HepG2 (cell line): ENCODE data around the gene PSD4. TPM values are rescaled to one million over a fixed set of nuclear protein-coding genes. Genes with fewer than 3 reads are reported as not detected.
A peak's percentile ranks its signal among the peaks of the same experiment; 100 is the strongest.

Source experiments
- ATAC-seq: fragments of 200-7000 bp; cut with Tn5 transposase; 3 replicates; pipeline ENCODE4 v1.9.1; 2020; ENCODE audit warnings: mild to moderate bottlenecking, moderate library complexity
- BruUV-seq: library from RNA; stranded (reverse); fragments of 400-500 nt; replicated peaks from 2 replicates; lab custom pipeline; 2021; lab: Mats Ljungman, UMichigan
- CTCF ChIA-PET: fragments of 300-600 bp; formaldehyde crosslinking; extraction: SDS; loops from one replicate; lab custom pipeline; 2021; ENCODE audit warnings: low total read pairs, inconsistent platforms, low intra/inter-chr PET ratio; lab: Yijun Ruan, JAX
- POLR2A ChIA-PET: fragments of 350-600 bp; sonication (Branson Sonifier 250); formaldehyde crosslinking; loops from one replicate; lab custom pipeline; 2020; ENCODE audit warnings: antibody characterized with exemption, inconsistent platforms; lab: Yijun Ruan, JAX
- DNase-seq: peaks from one replicate; pipeline ENCODE4 v3.0.0-alpha.2; 2015; ENCODE audit warnings: low spot score
- FAIRE-seq: peaks from 3 replicates; lab custom pipeline; 2011; peaks lifted over from hg19 to GRCh38; lab: Jason Lieb, UNC
- H2AFZ ChIP-seq: one replicate; pipeline ENCODE4 v1.6.1; 2011; ENCODE audit warnings: low read length, inconsistent platforms
- H3K27ac ChIP-seq: fragments of 300-600 bp; 3 replicates; pipeline ENCODE4 v1.8.0; 2011; ENCODE audit warnings: mixed run types, mild to moderate bottlenecking, mixed read lengths, low read length, inconsistent platforms; ENCODE audit not compliant: insufficient read depth; ENCODE audit errors: extremely low read length
- H3K27me3 ChIP-seq, 2 experiments: fragments of 200-600 bp in 1 of 2; 2 replicates in 1 of 2; 3 replicates in 1 of 2; pipeline versions ENCODE4 v1.6.0 to v1.8.0; 2011; ENCODE audit warnings: low read length in 2 of 2, mild to moderate bottlenecking in 2 of 2, moderate library complexity in 2 of 2, inconsistent platforms in 1 of 2; ENCODE audit not compliant: insufficient read depth in 2 of 2, control insufficient read depth in 1 of 2
- H3K36me3 ChIP-seq, 2 experiments: fragments of 200-600 bp in 1 of 2; replicated peaks in 1 of 2; 2 replicates in 1 of 2; 3 replicates in 1 of 2; pipeline versions ENCODE4 v1.5.1 to v1.8.0; 2011; ENCODE audit warnings: low read length in 2 of 2, inconsistent platforms in 1 of 2; ENCODE audit not compliant: insufficient read depth in 2 of 2, control insufficient read depth in 1 of 2
- H3K4me1 ChIP-seq: 2 replicates; pipeline ENCODE4 v1.5.1; 2012; ENCODE audit warnings: low read length, inconsistent platforms; ENCODE audit not compliant: insufficient read depth
- H3K4me2 ChIP-seq: 2 replicates; pipeline ENCODE4 v1.6.0; 2011; ENCODE audit warnings: low read depth, low read length, inconsistent platforms
- H3K4me3 ChIP-seq, 3 experiments: fragments of 200-600 bp in 1 of 3; sonication (generic), shearing (Covaris generic) in 1 of 3; replicated peaks in 1 of 3; 2 replicates each; pipeline ENCODE4 v1.5.1; 2011 to 2016; ENCODE audit warnings: low read length in 3 of 3, inconsistent platforms in 2 of 3, low read depth in 2 of 3, mild to moderate bottlenecking in 2 of 3, control low read depth in 1 of 3, mixed read lengths in 1 of 3; ENCODE audit not compliant: insufficient read depth in 1 of 3
- H3K79me2 ChIP-seq: one replicate; pipeline ENCODE4 v1.6.1; 2011; ENCODE audit warnings: low read length, inconsistent platforms; ENCODE audit not compliant: insufficient read depth
- H3K9ac ChIP-seq: 2 replicates; pipeline ENCODE4 v1.6.0; 2011; ENCODE audit warnings: mild to moderate bottlenecking, low read depth, low read length, inconsistent platforms; ENCODE audit not compliant: insufficient read depth
- H3K9me3 ChIP-seq: 2 replicates; pipeline ENCODE4 v1.5.1; 2012; ENCODE audit warnings: mild to moderate bottlenecking, low read length
- H4K20me1 ChIP-seq: 2 replicates; pipeline ENCODE4 v1.6.0; 2011; ENCODE audit warnings: inconsistent platforms, mild to moderate bottlenecking, low read length, moderate library complexity; ENCODE audit not compliant: insufficient read depth
- ADNP ChIP-seq: sonication (generic); formaldehyde crosslinking; IDR thresholded peaks from 2 replicates; pipeline ENCODE4 v1.4.0; 2020; ENCODE audit warnings: missing genetic modification reagents
- CENPX ChIP-seq: sonication (generic); formaldehyde crosslinking; IDR thresholded peaks from 2 replicates; pipeline ENCODE4 v1.9.0; 2021; ENCODE audit warnings: mild to moderate bottlenecking, missing genetic modification reagents, moderate library complexity
- KDM1A ChIP-seq: IDR thresholded peaks from 2 replicates; pipeline ENCODE4 v1.6.1; 2016; ENCODE audit warnings: missing compliant biosample characterization
- NR2C2 ChIP-seq: sonication (generic); formaldehyde crosslinking; IDR thresholded peaks from 2 replicates; pipeline ENCODE4 v1.4.0; 2020; ENCODE audit warnings: missing genetic modification reagents, mild to moderate bottlenecking, moderate library complexity, borderline replicate concordance
- SALL1 ChIP-seq: sonication (generic); formaldehyde crosslinking; IDR thresholded peaks from 2 replicates; pipeline ENCODE4 v1.8.0; 2022; ENCODE audit warnings: mild to moderate bottlenecking, missing genetic modification reagents
- TBP ChIP-seq: sonication (generic); formaldehyde crosslinking; IDR thresholded peaks from 2 replicates; pipeline ENCODE4 v1.5.0; 2020; ENCODE audit warnings: missing genetic modification reagents
- TOE1 ChIP-seq: sonication (generic); formaldehyde crosslinking; IDR thresholded peaks from 2 replicates; pipeline ENCODE4 v1.4.0; 2020; ENCODE audit warnings: mild to moderate bottlenecking, missing genetic modification reagents
- ZNF333 ChIP-seq: sonication (generic); formaldehyde crosslinking; IDR thresholded peaks from 2 replicates; pipeline ENCODE4 v1.4.0; 2020; ENCODE audit warnings: mild to moderate bottlenecking, missing genetic modification reagents, borderline replicate concordance
- ZNF629 ChIP-seq: sonication (generic); formaldehyde crosslinking; conservative IDR thresholded peaks from 2 replicates; pipeline ENCODE4 v1.5.0; 2020; ENCODE audit warnings: missing genetic modification reagents
- ZNF891 ChIP-seq: sonication (generic); formaldehyde crosslinking; IDR thresholded peaks from 2 replicates; pipeline ENCODE4 v1.5.0; 2020; ENCODE audit warnings: mild to moderate bottlenecking, missing genetic modification reagents
- WGBS: methylation state at CpG from one replicate; pipeline ENCODE4 v1.1.6; 2017; ENCODE audit warnings: low lambda C conversion rate; 5-methylcytosine and 5-hydroxymethylcytosine counted together
- in situ Hi-C: cut with HindIII; loops from 2 replicates; pipeline ENCODE4 v1.10.0; 2017; ENCODE audit warnings: low pct_unique_long_range_greater_than_20kb; ENCODE audit not compliant: extremely low pct_ligation_motif_present
- intact Hi-C: fragments of 100-400 bp; cut with micrococcal nuclease; formaldehyde crosslinking; loops from one replicate; pipeline ENCODE4 v1.10.0; 2022; ENCODE audit not compliant: unreplicated experiment
- polyA plus RNA-seq, 8 experiments: library from polyadenylated mRNA; depleted of rRNA in 3 of 8; stranded (reverse) in 7 of 8; unstranded in 1 of 8; fragments of >200 nt; fragmentation: Illumina TruSeq in 4 of 8; extraction: Trizol in 4 of 8; gene quantifications; 2 replicates each; pipeline versions ENCODE4 v1.2.1 to v1.2.3, GENCODE V29; 2011 to 2016; ENCODE audit warnings: low read depth in 4 of 8, missing spikeins in 1 of 8, mixed read lengths in 1 of 8; ENCODE audit not compliant: insufficient read depth in 1 of 8
- total RNA-seq, 5 experiments: library from RNA; depleted of rRNA; stranded (reverse); fragments of >200 nt; fragmentation: Illumina TruSeq; extraction: Trizol; gene quantifications; 2 replicates each; pipeline ENCODE4 v1.2.3, GENCODE V29; 2016; ENCODE audit warnings: low read depth in 1 of 5
- TF ChIP-seq, protein P1 (sequence below): sonication (generic); formaldehyde crosslinking; conservative IDR thresholded peaks from 2 replicates; pipeline ENCODE4 v1.4.0; 2020; ENCODE audit warnings: missing genetic modification reagents
- TF ChIP-seq, protein P2 (sequence below): sonication (generic); formaldehyde crosslinking; IDR thresholded peaks from 2 replicates; pipeline ENCODE4 v1.8.1; 2022; ENCODE audit warnings: low read depth, mild to moderate bottlenecking, missing genetic modification reagents
- TF ChIP-seq, protein P3 (sequence below): sonication (generic); formaldehyde crosslinking; IDR thresholded peaks from 2 replicates; pipeline ENCODE4 v1.5.1; 2020; ENCODE audit warnings: missing genetic modification reagents, mild to moderate bottlenecking, borderline replicate concordance

Gene PSD4
- total and polyA plus RNA-seq, 2 of the 13 experiments (the other 11 are each of a cell fraction or from before 2014, with no cell fraction given) = 5.8 to 9.4 TPM

DNA sequence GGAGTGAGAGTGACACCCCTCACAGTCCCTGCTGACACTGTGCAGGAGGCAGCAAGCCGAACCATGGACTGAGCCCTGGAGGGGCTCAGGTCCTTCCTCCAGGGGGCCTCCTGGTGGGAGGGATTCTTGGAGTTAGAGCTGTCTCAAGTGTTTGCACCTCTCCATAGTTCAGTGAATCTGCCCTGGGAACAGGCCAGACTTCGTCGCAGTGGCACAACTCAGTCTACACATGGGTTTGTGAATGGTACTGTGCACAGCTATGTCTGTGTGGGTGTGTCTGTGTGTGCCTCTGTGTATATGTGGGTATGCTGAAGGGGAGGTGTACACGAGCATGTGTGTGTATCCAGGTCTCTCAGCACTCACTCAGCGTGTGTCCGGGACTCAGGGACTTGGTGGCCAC is 68.6 kb downstream of the PSD4 start:
- Histone ChIP-seq H2AFZ (no peak overlapping the region), H3K36me3 (no peaks in the 10 kb centered on the region), H3K79me2 (no peaks in the 10 kb centered on the region), H3K4me2 (no peak overlapping the region), H3K27ac (no peak overlapping the region), H3K4me1 (peaks cover 72% of the 10 kb centered on the region), H3K4me3 (no peak overlapping the region), H4K20me1 (no peaks in the 10 kb centered on the region), H3K27me3 (no peaks in the 10 kb centered on the region; a peak in 1 of 5 replicates), H3K9ac (no peak overlapping the region), H3K9me3 (no peaks in the 10 kb centered on the region)
- CTCF ChIA-PET = no interaction called here
- intact Hi-C loops = no loop called here
- in situ Hi-C loops = no loop called here
- ATAC-seq (no peak), FAIRE-seq (no peak), DNase-seq (no peak)
- 88% methylated on average over 6 of the region's 6 CpGs for WGBS
- BruUV-seq = no TSS peak
- TF ChIP-seq ZNF333 = no peak
- POLR2A ChIA-PET = no interaction called here

DNA sequence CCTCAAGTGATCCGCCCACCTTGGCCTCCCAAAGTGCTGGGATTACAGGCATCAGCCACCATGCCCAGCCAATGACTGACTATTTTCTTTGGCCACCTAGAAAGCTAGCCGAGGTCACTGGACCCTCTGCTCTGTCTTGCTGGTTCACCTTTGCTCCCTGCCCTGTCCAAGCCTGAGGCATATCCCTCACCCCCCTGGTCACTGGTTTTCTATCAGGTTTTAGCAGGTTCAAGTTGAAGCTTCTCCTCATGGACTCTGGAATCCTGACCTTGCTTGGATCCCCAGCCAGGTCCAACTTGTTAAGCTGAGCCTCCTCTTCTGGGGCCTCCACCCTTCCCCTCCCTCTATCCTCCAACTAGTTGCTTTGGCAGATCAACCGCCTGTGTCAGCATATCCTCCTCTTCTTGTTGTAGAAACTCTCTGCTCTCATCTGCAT is 71.5 kb downstream of the PSD4 start:
- Histone ChIP-seq H3K27ac (no peak overlapping the region), H4K20me1 (no peaks in the 10 kb centered on the region), H3K27me3 (no peaks in the 10 kb centered on the region; a peak in 1 of 5 replicates), H3K9me3 (no peaks in the 10 kb centered on the region), H3K9ac (no peak overlapping the region), H3K4me1 (peaks cover 59% of the 10 kb centered on the region), H3K4me3 (no peak overlapping the region; a peak in 1 of 6 replicates), H2AFZ (no peak overlapping the region), H3K79me2 (no peaks in the 10 kb centered on the region), H3K4me2 (peak overlapping the region; percentile 48), H3K36me3 (no peaks in the 10 kb centered on the region)
- in situ Hi-C loops (loop anchor here (5.0 kb wide), 1 partner anchor 38 kb away; no protein-coding TSS in a partner anchor), intact Hi-C loops (no loop called here)
- 18% methylated on average over 3 of the region's 3 CpGs for WGBS
- FAIRE-seq = peak; percentile 23
- peak; percentile 19 for DNase-seq
- ChIA-PET CTCF (no interaction called here), POLR2A (interaction anchor here (0.9 to 2.4 kb wide), 7 partner anchors 11 to 46 kb away, joined by 3 to 10 read pairs (median 5); no protein-coding TSS in a partner anchor)
- peak; percentile 59 for ATAC-seq
- no TSS peak for BruUV-seq
- TF ChIP-seq, protein P1, sequence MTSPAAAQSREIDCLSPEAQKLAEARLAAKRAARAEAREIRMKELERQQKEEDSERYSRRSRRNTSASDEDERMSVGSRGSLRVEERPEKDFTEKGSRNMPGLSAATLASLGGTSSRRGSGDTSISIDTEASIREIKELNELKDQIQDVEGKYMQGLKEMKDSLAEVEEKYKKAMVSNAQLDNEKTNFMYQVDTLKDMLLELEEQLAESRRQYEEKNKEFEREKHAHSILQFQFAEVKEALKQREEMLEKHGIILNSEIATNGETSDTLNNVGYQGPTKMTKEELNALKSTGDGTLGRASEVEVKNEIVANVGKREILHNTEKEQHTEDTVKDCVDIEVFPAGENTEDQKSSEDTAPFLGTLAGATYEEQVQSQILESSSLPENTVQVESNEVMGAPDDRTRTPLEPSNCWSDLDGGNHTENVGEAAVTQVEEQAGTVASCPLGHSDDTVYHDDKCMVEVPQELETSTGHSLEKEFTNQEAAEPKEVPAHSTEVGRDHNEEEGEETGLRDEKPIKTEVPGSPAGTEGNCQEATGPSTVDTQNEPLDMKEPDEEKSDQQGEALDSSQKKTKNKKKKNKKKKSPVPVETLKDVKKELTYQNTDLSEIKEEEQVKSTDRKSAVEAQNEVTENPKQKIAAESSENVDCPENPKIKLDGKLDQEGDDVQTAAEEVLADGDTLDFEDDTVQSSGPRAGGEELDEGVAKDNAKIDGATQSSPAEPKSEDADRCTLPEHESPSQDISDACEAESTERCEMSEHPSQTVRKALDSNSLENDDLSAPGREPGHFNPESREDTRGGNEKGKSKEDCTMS (CRISPR knock-in tag) = no peak
- no peak for TF ChIP-seq KDM1A (CRISPR knock-in tag)
- TF ChIP-seq CENPX (CRISPR knock-in tag) = no peak
- TF ChIP-seq, protein P2, sequence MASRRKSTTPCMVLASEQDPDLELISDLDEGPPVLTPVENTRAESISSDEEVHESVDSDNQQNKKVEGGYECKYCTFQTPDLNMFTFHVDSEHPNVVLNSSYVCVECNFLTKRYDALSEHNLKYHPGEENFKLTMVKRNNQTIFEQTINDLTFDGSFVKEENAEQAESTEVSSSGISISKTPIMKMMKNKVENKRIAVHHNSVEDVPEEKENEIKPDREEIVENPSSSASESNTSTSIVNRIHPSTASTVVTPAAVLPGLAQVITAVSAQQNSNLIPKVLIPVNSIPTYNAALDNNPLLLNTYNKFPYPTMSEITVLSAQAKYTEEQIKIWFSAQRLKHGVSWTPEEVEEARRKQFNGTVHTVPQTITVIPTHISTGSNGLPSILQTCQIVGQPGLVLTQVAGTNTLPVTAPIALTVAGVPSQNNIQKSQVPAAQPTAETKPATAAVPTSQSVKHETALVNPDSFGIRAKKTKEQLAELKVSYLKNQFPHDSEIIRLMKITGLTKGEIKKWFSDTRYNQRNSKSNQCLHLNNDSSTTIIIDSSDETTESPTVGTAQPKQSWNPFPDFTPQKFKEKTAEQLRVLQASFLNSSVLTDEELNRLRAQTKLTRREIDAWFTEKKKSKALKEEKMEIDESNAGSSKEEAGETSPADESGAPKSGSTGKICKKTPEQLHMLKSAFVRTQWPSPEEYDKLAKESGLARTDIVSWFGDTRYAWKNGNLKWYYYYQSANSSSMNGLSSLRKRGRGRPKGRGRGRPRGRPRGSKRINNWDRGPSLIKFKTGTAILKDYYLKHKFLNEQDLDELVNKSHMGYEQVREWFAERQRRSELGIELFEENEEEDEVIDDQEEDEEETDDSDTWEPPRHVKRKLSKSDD (CRISPR knock-in tag) = no peak
- no peak for TF ChIP-seq ADNP (CRISPR knock-in tag)
- TF ChIP-seq SALL1 (CRISPR knock-in tag) = peak; percentile 42; the same call in 1 of the 2 replicates
- TF ChIP-seq TBP (CRISPR knock-in tag) = no peak
- no peak for TF ChIP-seq ZNF891 (CRISPR knock-in tag)
- TF ChIP-seq, protein P3, sequence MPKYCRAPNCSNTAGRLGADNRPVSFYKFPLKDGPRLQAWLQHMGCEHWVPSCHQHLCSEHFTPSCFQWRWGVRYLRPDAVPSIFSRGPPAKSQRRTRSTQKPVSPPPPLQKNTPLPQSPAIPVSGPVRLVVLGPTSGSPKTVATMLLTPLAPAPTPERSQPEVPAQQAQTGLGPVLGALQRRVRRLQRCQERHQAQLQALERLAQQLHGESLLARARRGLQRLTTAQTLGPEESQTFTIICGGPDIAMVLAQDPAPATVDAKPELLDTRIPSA (CRISPR knock-in tag) = no peak
- no peak for TF ChIP-seq ZNF629 (CRISPR knock-in tag)
- peak; percentile 68 for TF ChIP-seq NR2C2 (CRISPR knock-in tag)
- TF ChIP-seq TOE1 (CRISPR knock-in tag) = no peak
